ENCODE data around the gene KLF2. TPM values are rescaled to one million over a fixed set of nuclear protein-coding genes. Genes with fewer than 3 reads are reported as not detected.

The KLF2 gene
- total and polyA plus RNA-seq, 8 donors: 9.5 to 107 (median 59.3) TPM

GRCh38 chr19:16367261-16367683, 42.6 kb downstream of the KLF2 start:
- Histone ChIP-seq H3K4me3 (peak overlapping the region in 1 of 4 donors; percentile 1), H3K36me3 (peaks cover 0 to 3% (median 0%) of the 10 kb centered on the region in 4 donors), H3K9me3 (no peaks in the 10 kb centered on the region), H3K4me1 (peaks cover 50 to 93% (median 88%) of the 10 kb centered on the region in 4 donors), H3K27me3 (no peaks in the 10 kb centered on the region), H3K27ac (peak overlapping the region in 3 of 5 donors; percentile 54 to 73 (median 56))
- 54 to 85% (median 81%) methylated on average over 10 of the region's 10 CpGs for WGBS, 5 donors
- intact Hi-C loops (cut with DNase I; ENCODE audit: low total_unique reads): no loop called here
- TF ChIP-seq CTCF (IDR thresholded peaks at IDR 0.05): no peak
- no peak for TF ChIP-seq POLR2A (IDR thresholded peaks at IDR 0.05)
- TF ChIP-seq POLR2AphosphoS5 (IDR thresholded peaks at IDR 0.05): no peak
- no peak for TF ChIP-seq EP300 (IDR thresholded peaks at IDR 0.05)
- no peak for DNase-seq

- Histone ChIP-seq H3K4me1 (peaks cover 56 to 95% (median 88%) of the 10 kb centered on the region in 4 donors), H3K4me3 (no peak overlapping the region), H3K27ac (peak overlapping the region in 2 of 5 donors; percentile 43 to 75), H3K36me3 (peaks cover 0 to 7% (median 1%) of the 10 kb centered on the region in 4 donors), H3K9me3 (no peaks in the 10 kb centered on the region), H3K27me3 (no peaks in the 10 kb centered on the region)
- no peak for TF ChIP-seq POLR2A (IDR thresholded peaks at IDR 0.05)
- TF ChIP-seq EP300 (IDR thresholded peaks at IDR 0.05): no peak
- TF ChIP-seq POLR2AphosphoS5 (IDR thresholded peaks at IDR 0.05): no peak
- no peak for TF ChIP-seq CTCF (IDR thresholded peaks at IDR 0.05)
- peak in 1 of 2 donors; percentile 62 for DNase-seq
- intact Hi-C loops (cut with DNase I; ENCODE audit: low total_unique reads): no loop called here
- WGBS, 5 donors: 31 to 53% (median 40%) methylated on average over 18 of the region's 18 CpGs
These were observed 44.0 kb downstream of the KLF2 start for GRCh38 chr19:16368385-16369305.

GRCh38 chr19:16369306-16369663, 44.7 kb downstream of the KLF2 start:
- no peak overlapping the region for H3K4me3 ChIP-seq
- TF ChIP-seq POLR2AphosphoS5 (IDR thresholded peaks at IDR 0.05) (no peak), POLR2A (IDR thresholded peaks at IDR 0.05) (no peak), EP300 (IDR thresholded peaks at IDR 0.05) (no peak), CTCF (IDR thresholded peaks at IDR 0.05) (no peak)
- WGBS, 5 donors: 22 to 43% (median 32%) methylated on average over 3 of the region's 3 CpGs
- no peak for DNase-seq
- H3K9me3 ChIP-seq: no peaks in the 10 kb centered on the region
- peaks cover 62 to 95% (median 88%) of the 10 kb centered on the region in 4 donors for H3K4me1 ChIP-seq
- H3K27me3 ChIP-seq: no peaks in the 10 kb centered on the region
- peaks cover 0 to 12% (median 2%) of the 10 kb centered on the region in 4 donors for H3K36me3 ChIP-seq
- intact Hi-C loops (cut with DNase I; ENCODE audit: low total_unique reads): no loop called here
- H3K27ac ChIP-seq: peak overlapping the region in 3 of 5 donors; percentile 24 to 75 (median 43)

GRCh38 chr19:16369664-16370576, 45.3 kb downstream of the KLF2 start:
- DNase-seq: no peak
- Histone ChIP-seq H3K36me3 (peaks cover under 1 to 17% (median 6%) of the 10 kb centered on the region in 4 donors), H3K4me1 (peaks cover 64 to 98% (median 87%) of the 10 kb centered on the region in 4 donors), H3K4me3 (no peak overlapping the region), H3K9me3 (no peaks in the 10 kb centered on the region), H3K27me3 (no peaks in the 10 kb centered on the region), H3K27ac (peak overlapping the region in 4 of 5 donors; percentile 29 to 81 (median 73))
- WGBS, 5 donors: 41 to 77% (median 65%) methylated on average over 20 to 22 of the region's 22 CpGs
- TF ChIP-seq POLR2A (IDR thresholded peaks at IDR 0.05): no peak
- intact Hi-C loops (cut with DNase I; ENCODE audit: low total_unique reads): no loop called here

Measured in stomach (tissue), 9 donors.